Immature natural killer cell (primary cell): Measurements from ENCODE around the gene HIP1. TPM values are rescaled to one million over a fixed set of nuclear protein-coding genes. Genes with fewer than 3 reads are reported as not detected.
A peak's percentile ranks its signal among the peaks of the same experiment; 100 is the strongest.
"Not testable (repeated sequence)": the region's sequence is repeated elsewhere in the genome, so short reads cannot be mapped to it uniquely, and the experiment has no call there.

Source experiments
- DNase-seq, 3 donors: peaks; one replicate each; pipeline ENCODE4 v3.0.0; 2022; ENCODE audit warnings: mixed read lengths in 1 of 3
- H3K27ac Mint-ChIP-seq, 6 donors: one replicate each; pipeline ENCODE4 v1.8.0; 2020; ENCODE audit warnings: mixed read lengths in 6 of 6, mild to moderate bottlenecking in 5 of 6, inconsistent platforms in 4 of 6, moderate library complexity in 3 of 6
- H3K27me3 Mint-ChIP-seq, 3 donors: one replicate each; pipeline ENCODE4 v1.8.0; 2020 to 2021; ENCODE audit warnings: low read depth in 3 of 3, mild to moderate bottlenecking in 3 of 3, mixed read lengths in 3 of 3, moderate library complexity in 3 of 3, inconsistent platforms in 1 of 3
- H3K36me3 Mint-ChIP-seq, 3 donors: one replicate each; pipeline ENCODE4 v1.8.0; 2020; ENCODE audit warnings: mixed read lengths in 3 of 3, inconsistent platforms in 2 of 3, mild to moderate bottlenecking in 2 of 3
- H3K4me1 Mint-ChIP-seq, 2 donors: one replicate each; pipeline ENCODE4 v1.8.0; 2020; ENCODE audit warnings: inconsistent platforms in 2 of 2, mild to moderate bottlenecking in 2 of 2, mixed read lengths in 2 of 2, moderate library complexity in 1 of 2
- H3K4me3 Mint-ChIP-seq, 5 donors: one replicate each; pipeline ENCODE4 v1.8.0; 2020; ENCODE audit warnings: mild to moderate bottlenecking in 5 of 5, mixed read lengths in 5 of 5, inconsistent platforms in 3 of 5, moderate library complexity in 3 of 5
- H3K9me3 Mint-ChIP-seq, 6 donors: one replicate each; pipeline ENCODE4 v1.8.0; 2020; ENCODE audit warnings: mild to moderate bottlenecking in 6 of 6, mixed read lengths in 6 of 6, inconsistent platforms in 4 of 6, moderate library complexity in 3 of 6
- polyA plus RNA-seq, 3 donors: library from polyadenylated mRNA; unstranded; fragments of 300-500 nt; fragmentation: Illumina TruSeq; gene quantifications; one replicate each; pipeline ENCODE4 v1.2.3, GENCODE V29; 2021

The HIP1 gene
- polyA plus RNA-seq, 3 donors from 2014 or later: 3.9 to 13.3 (median 5.9) TPM

- H3K9me3 Mint-ChIP-seq: no peaks in the 10 kb centered on the region
- DNase-seq: no peak
- peaks cover 17 to 34% of the 10 kb centered on the region in 2 donors for H3K4me1 Mint-ChIP-seq
- H3K4me3 Mint-ChIP-seq: no peak overlapping the region
- H3K27ac Mint-ChIP-seq: no peak overlapping the region
- peaks cover 8 to 19% (median 11%) of the 10 kb centered on the region in 3 donors for H3K36me3 Mint-ChIP-seq
- H3K27me3 Mint-ChIP-seq: peaks cover 0 to 2% (median 2%) of the 10 kb centered on the region in 3 donors
These were observed 43.9 kb downstream of the HIP1 start for GRCh38 chr7:75694638-75695399.

- not testable (repeated sequence) for H3K9me3 Mint-ChIP-seq, DNase-seq, H3K27me3 Mint-ChIP-seq, H3K4me3 Mint-ChIP-seq, H3K27ac Mint-ChIP-seq
- H3K4me1 Mint-ChIP-seq: peaks cover 9 to 28% of the 10 kb centered on the region in 2 donors
- peaks cover 8 to 19% (median 11%) of the 10 kb centered on the region in 3 donors for H3K36me3 Mint-ChIP-seq
These were observed 45.1 kb downstream of the HIP1 start for GRCh38 chr7:75693668-75694067.

DNA sequence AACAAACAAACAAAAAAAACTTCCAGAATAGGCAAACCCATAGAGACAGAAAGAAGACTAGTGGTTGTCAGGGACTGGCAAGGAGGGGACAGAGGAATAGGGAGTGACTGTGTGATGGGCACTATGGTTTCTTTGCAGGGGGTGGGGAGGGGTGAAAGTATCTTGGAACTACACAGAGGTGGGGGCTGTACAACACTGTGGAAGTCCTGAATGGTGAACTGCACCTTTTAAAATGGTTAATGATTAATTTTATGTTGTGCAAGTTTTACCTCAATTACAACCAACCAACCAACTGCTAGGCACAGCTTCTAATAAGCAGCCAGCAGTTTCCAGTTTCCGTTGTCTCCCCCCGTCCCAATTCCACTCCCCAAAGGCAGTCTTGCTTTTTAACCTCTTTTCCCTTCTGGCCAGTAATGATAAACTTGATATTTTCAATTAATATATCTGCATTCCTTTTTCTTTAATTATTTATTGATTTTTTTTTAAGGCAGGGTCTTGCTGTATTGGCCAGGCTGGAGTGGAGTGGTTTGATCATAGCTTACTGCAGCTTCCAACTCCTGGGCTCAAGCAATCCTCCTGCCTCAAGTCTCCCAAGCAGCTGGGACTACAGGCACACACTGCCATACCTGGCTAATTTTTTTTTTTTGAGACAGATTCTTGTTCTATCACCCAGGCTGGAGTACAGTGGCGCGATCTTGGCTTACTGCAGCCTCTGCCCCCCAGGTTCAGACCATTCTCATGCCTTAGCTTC, 46.8 kb downstream of the HIP1 start:
- H3K36me3 Mint-ChIP-seq: peaks cover 8 to 19% (median 8%) of the 10 kb centered on the region in 3 donors
- H3K27ac Mint-ChIP-seq: no peak overlapping the region
- DNase-seq: no peak
- no peaks in the 10 kb centered on the region for H3K9me3 Mint-ChIP-seq
- no peak overlapping the region for H3K4me3 Mint-ChIP-seq
- peaks cover 17 to 34% of the 10 kb centered on the region in 2 donors for H3K4me1 Mint-ChIP-seq
- peaks cover 0 to 2% (median 2%) of the 10 kb centered on the region in 3 donors for H3K27me3 Mint-ChIP-seq

GRCh38 chr7:75690121-75690523, 48.6 kb downstream of the HIP1 start:
- peaks cover 0 to 2% (median 2%) of the 10 kb centered on the region in 3 donors for H3K27me3 Mint-ChIP-seq
- DNase-seq: no peak
- peaks cover 3 to 8% (median 8%) of the 10 kb centered on the region in 3 donors for H3K36me3 Mint-ChIP-seq
- peaks cover 17 to 38% of the 10 kb centered on the region in 2 donors for H3K4me1 Mint-ChIP-seq
- no peak overlapping the region for H3K27ac Mint-ChIP-seq
- H3K4me3 Mint-ChIP-seq: no peak overlapping the region
- no peaks in the 10 kb centered on the region for H3K9me3 Mint-ChIP-seq

DNA sequence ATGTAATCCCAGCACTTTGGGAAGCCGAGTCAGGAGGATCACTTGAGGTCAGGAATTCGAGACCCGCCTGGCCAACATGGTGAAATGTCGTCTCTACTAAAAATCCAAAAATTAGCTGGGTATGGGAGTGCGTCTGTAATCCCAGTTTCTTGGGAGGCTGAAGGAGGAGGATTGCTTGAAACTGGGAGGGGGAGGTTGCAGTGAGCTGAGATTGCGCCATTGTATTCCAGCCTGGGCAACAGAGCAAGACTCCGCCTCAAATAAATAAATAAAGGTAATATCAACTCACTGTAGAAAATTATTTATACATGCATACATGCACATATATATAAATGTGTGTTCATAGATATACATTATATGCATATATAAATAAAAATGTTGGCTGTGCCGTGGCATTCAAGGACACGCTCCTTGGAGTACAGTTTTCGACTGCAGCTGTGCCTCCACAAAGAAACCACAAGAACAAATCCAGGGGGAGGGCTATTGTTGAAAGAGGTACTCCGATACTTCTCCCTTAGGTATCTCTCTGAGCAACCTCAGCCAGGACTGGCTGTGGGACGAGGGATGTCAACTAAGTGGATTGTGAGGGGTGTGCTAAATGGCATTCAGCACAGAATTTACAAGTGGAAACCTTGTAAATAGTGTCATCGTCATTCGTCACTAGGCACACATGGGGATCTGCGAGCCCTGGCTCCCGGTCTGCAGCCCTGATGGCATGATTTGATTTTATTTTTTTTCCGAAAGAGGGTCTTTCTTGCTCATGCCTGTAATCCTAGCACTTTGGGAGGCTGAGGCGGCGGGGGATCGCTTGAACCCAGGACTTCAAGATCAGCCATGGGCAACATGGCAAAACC, 49.3 kb downstream of the HIP1 start:
- no peaks in the 10 kb centered on the region for H3K9me3 Mint-ChIP-seq
- DNase-seq: no peak
- peaks cover 17 to 34% of the 10 kb centered on the region in 2 donors for H3K4me1 Mint-ChIP-seq
- peak overlapping the region in 1 of 5 donors; percentile 9 for H3K4me3 Mint-ChIP-seq
- H3K36me3 Mint-ChIP-seq: peaks cover 3 to 4% (median 3%) of the 10 kb centered on the region in 3 donors
- H3K27ac Mint-ChIP-seq: no peak overlapping the region
- peaks cover 0 to 2% (median 2%) of the 10 kb centered on the region in 3 donors for H3K27me3 Mint-ChIP-seq

GRCh38 chr7:75688200-75689136, 50.3 kb downstream of the HIP1 start:
- H3K9me3 Mint-ChIP-seq: no peaks in the 10 kb centered on the region
- peak overlapping the region in 1 of 6 donors; percentile 59 for H3K27ac Mint-ChIP-seq
- H3K36me3 Mint-ChIP-seq: peaks cover 0 to 4% (median 0%) of the 10 kb centered on the region in 3 donors
- H3K4me1 Mint-ChIP-seq: peaks cover 15 to 34% of the 10 kb centered on the region in 2 donors
- DNase-seq: peak in 1 of 3 donors; percentile 17
- H3K4me3 Mint-ChIP-seq: peak overlapping the region in 3 of 5 donors; percentile 14 to 40 (median 15)
- peaks cover 0 to 2% (median 0%) of the 10 kb centered on the region in 3 donors for H3K27me3 Mint-ChIP-seq

DNA sequence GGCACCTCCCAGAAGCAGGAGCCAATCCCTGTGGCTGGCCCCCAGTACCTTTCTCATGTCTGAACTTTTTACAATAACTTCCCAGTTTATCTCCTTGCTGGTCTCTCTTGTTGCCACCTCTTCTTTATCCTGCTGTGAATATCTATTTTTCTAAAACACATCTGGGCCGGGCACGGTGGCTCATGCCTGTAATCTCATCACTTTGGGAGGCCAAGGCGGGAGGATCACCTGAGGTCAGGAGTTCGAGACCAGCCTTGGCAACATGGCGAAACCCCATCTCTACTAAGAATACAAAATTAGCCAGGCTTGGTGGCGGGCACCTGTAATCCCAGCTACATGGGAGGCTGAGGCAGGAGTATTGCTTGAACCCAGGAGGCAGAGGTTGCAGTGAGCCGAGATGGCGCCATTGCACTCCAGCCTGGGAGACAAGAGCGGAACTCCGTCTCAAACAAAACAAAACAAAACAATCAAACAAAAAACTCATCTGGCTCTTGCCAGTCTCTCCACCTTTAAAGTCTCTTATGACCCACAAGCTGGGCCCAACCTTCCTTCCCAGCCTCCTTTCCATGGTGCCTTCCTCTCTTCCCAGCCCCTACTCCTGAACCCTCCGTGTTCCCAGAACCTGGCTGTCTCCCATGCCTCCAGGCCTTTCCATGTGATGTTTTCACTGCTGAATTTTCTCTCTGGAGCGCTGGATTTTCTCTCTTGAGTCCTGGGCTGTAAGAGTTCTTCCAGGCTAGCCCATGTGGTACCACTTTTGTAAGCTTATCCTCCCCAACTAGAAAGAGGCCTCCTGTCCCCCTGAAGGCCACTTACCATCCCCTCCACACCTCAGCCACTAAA, 51.3 kb downstream of the HIP1 start:
- peak overlapping the region in 2 of 5 donors; percentile 18 to 40 for H3K4me3 Mint-ChIP-seq

GRCh38 chr7:75686551-75686950, 52.2 kb downstream of the HIP1 start:
- Mint-ChIP-seq H3K27me3 (peaks cover 0 to 3% (median 2%) of the 10 kb centered on the region in 3 donors), H3K36me3 (no peaks in the 10 kb centered on the region), H3K4me3 (no peak overlapping the region), H3K9me3 (no peaks in the 10 kb centered on the region), H3K4me1 (peaks cover 15 to 28% of the 10 kb centered on the region in 2 donors), H3K27ac (no peak overlapping the region)
- DNase-seq: no peak

More for the DNA sequence above, 51.3 kb downstream of the HIP1 start:
- Mint-ChIP-seq H3K27me3 (peaks cover 0 to 2% (median under 1%) of the 10 kb centered on the region in 3 donors), H3K4me1 (peaks cover 15 to 28% of the 10 kb centered on the region in 2 donors), H3K36me3 (no peaks in the 10 kb centered on the region), H3K9me3 (no peaks in the 10 kb centered on the region), H3K27ac (peak overlapping the region in 3 of 6 donors; percentile 43 to 81 (median 45))
- no peak for DNase-seq

GRCh38 chr7:75682052-75682451, 56.7 kb downstream of the HIP1 start:
- not testable (repeated sequence) for H3K9me3 Mint-ChIP-seq, H3K4me3 Mint-ChIP-seq, H3K27ac Mint-ChIP-seq, DNase-seq, H3K27me3 Mint-ChIP-seq
- peaks cover 4 to 11% (median 8%) of the 10 kb centered on the region in 3 donors for H3K36me3 Mint-ChIP-seq
- H3K4me1 Mint-ChIP-seq: peaks cover 0 to 11% of the 10 kb centered on the region in 2 donors

GRCh38 chr7:75679060-75679459, 59.7 kb downstream of the HIP1 start:
- H3K36me3 Mint-ChIP-seq: peaks cover 7 to 25% (median 18%) of the 10 kb centered on the region in 3 donors

GRCh38 chr7:75669579-75669978, 69.2 kb downstream of the HIP1 start:
- H3K27ac Mint-ChIP-seq: no peak overlapping the region
- no peak overlapping the region for H3K4me3 Mint-ChIP-seq
- H3K36me3 Mint-ChIP-seq: peaks cover 0 to under 1% (median 0%) of the 10 kb centered on the region in 3 donors
- H3K9me3 Mint-ChIP-seq: no peaks in the 10 kb centered on the region
- peaks cover 0 to 2% (median 0%) of the 10 kb centered on the region in 3 donors for H3K27me3 Mint-ChIP-seq
- no peaks in the 10 kb centered on the region for H3K4me1 Mint-ChIP-seq
- no peak for DNase-seq

More at GRCh38 chr7:75679060-75679459, 59.7 kb downstream of the HIP1 start:
- Mint-ChIP-seq H3K4me3 (no peak overlapping the region), H3K4me1 (peaks cover 0 to 6% of the 10 kb centered on the region in 2 donors), H3K27me3 (peaks cover 0 to 3% (median 1%) of the 10 kb centered on the region in 3 donors), H3K9me3 (no peaks in the 10 kb centered on the region), H3K27ac (peak overlapping the region in 1 of 6 donors; percentile 1)
- no peak for DNase-seq

- Mint-ChIP-seq H3K27me3 (peaks cover 0 to 2% (median 0%) of the 10 kb centered on the region in 3 donors), H3K4me1 (no peaks in the 10 kb centered on the region), H3K36me3 (no peaks in the 10 kb centered on the region), H3K27ac (peak overlapping the region in 1 of 6 donors; percentile 31), H3K9me3 (no peaks in the 10 kb centered on the region), H3K4me3 (no peak overlapping the region)
- no peak for DNase-seq
These were observed 70.8 kb downstream of the HIP1 start for GRCh38 chr7:75667938-75668337.
